ENCODE measurements around the gene TAS1R3. TPM values are rescaled to one million over a fixed set of nuclear protein-coding genes. Genes with fewer than 3 reads are reported as not detected.

Gene TAS1R3
- total RNA-seq, 1 experiment from 2014 or later = 0.07 TPM

GRCh38 chr1:1294250-1294890 is 36.7 kb upstream of the TAS1R3 start:
- CTCF ChIA-PET = no interaction called here

GRCh38 chr1:1295154-1295923 is 35.7 kb upstream of the TAS1R3 start:
- ChIA-PET RAD21 (ENCODE audit: low non-redundant PET in 1 of 2, low total read pairs in 2 of 2, uncharacterized antibody in 2 of 2, unreplicated experiment in 2 of 2) (no interaction called here), POLR2A (interaction anchor here (0.6 kb wide), 1 partner anchor 221 kb away, joined by 3 read pairs; the partner anchor contains the start of gene RNF223), CTCF (no interaction called here)
- Histone ChIP-seq H2AFZ (ENCODE audit: low read depth, low read length, poor library complexity, severe bottlenecking) (no peak overlapping the region), H3K9me2 (ENCODE audit: insufficient read depth) (no peaks in the 10 kb centered on the region), H3K4me1 (ENCODE audit: control insufficient read depth in 1 of 2, insufficient read depth in 2 of 2, low read length in 2 of 2) (peaks cover 13 to 33% of the 10 kb centered on the region in 2 experiments), H3K27ac (ENCODE audit: low read depth, low read length) (no peak overlapping the region), H4K20me1 (ENCODE audit: insufficient read depth) (no peaks in the 10 kb centered on the region), H3K27me3 (ENCODE audit: insufficient read depth, low read length) (no peaks in the 10 kb centered on the region), H3K4me2 (ENCODE audit: low read length) (no peak overlapping the region), H3K9me3 (ENCODE audit: control insufficient read depth in 1 of 2, insufficient read depth in 1 of 2, low read depth in 1 of 2, low read length in 2 of 2) (no peaks in the 10 kb centered on the region), H3K79me2 (ENCODE audit: insufficient read depth, low read length) (no peaks in the 10 kb centered on the region), H3K4me3 (replicated peaks in 1 of 2; ENCODE audit: low read depth in 1 of 2, low read length in 2 of 2) (no peak overlapping the region), H3K9ac (ENCODE audit: low read length) (no peak overlapping the region), H3K36me3 (ENCODE audit: control insufficient read depth in 1 of 2, insufficient read depth in 2 of 2, low read length in 2 of 2) (no peaks in the 10 kb centered on the region)
- intact Hi-C loops (cut with micrococcal nuclease) = no loop called here
- no peak for DNase-seq (ENCODE audit: low read depth, low spot score)
- BruUV-seq (replicated peaks) = no TSS peak
- ATAC-seq = no peak
- TF ChIP-seq SRF (IDR thresholded peaks at IDR 0.05; ENCODE audit: low read depth) (no peak), RAD21 (IDR thresholded peaks at IDR 0.05; ENCODE audit: low read depth) (no peak), TCF7L2 (IDR thresholded peaks at IDR 0.05; ENCODE audit: borderline replicate concordance, extremely low read depth, insufficient read depth, insufficient read length) (no peak), EZH2 (IDR thresholded peaks at IDR 0.05) (no peak), ZNF274 (IDR thresholded peaks at IDR 0.05; ENCODE audit: low read depth, low read length) (no peak), REST (IDR thresholded peaks at IDR 0.05; ENCODE audit: low read depth) (no peak)

More at GRCh38 chr1:1294250-1294890, 36.7 kb upstream of the TAS1R3 start:
- ATAC-seq (no peak), DNase-seq (ENCODE audit: low read depth, low spot score) (no peak)
- Histone ChIP-seq H3K4me2 (ENCODE audit: low read length) (no peak overlapping the region; the same call in 1 of the 2 replicates), H3K9me2 (ENCODE audit: insufficient read depth) (no peaks in the 10 kb centered on the region), H3K36me3 (ENCODE audit: control insufficient read depth in 1 of 2, insufficient read depth in 2 of 2, low read length in 2 of 2) (no peaks in the 10 kb centered on the region), H3K4me3 (replicated peaks in 1 of 2; ENCODE audit: low read depth in 1 of 2, low read length in 2 of 2) (no peak overlapping the region), H3K27ac (ENCODE audit: low read depth, low read length) (peak overlapping the region; percentile 38; the same call in 1 of the 2 replicates), H4K20me1 (ENCODE audit: insufficient read depth) (no peaks in the 10 kb centered on the region), H3K9me3 (ENCODE audit: control insufficient read depth in 1 of 2, insufficient read depth in 1 of 2, low read depth in 1 of 2, low read length in 2 of 2) (no peaks in the 10 kb centered on the region), H2AFZ (ENCODE audit: low read depth, low read length, poor library complexity, severe bottlenecking) (no peak overlapping the region), H3K9ac (ENCODE audit: low read length) (no peak overlapping the region), H3K27me3 (ENCODE audit: insufficient read depth, low read length) (no peaks in the 10 kb centered on the region), H3K79me2 (ENCODE audit: insufficient read depth, low read length) (no peaks in the 10 kb centered on the region), H3K4me1 (ENCODE audit: control insufficient read depth in 1 of 2, insufficient read depth in 2 of 2, low read length in 2 of 2) (peaks cover 14 to 34% of the 10 kb centered on the region in 2 experiments)
- no TSS peak for BruUV-seq (replicated peaks)
- no peak for TF ChIP-seq EZH2phosphoT487 (IDR thresholded peaks at IDR 0.05; ENCODE audit: borderline replicate concordance)
- no peak for TF ChIP-seq SRF (IDR thresholded peaks at IDR 0.05; ENCODE audit: low read depth)
- no peak for TF ChIP-seq POLR2AphosphoS5 (IDR thresholded peaks at IDR 0.05; ENCODE audit: low read depth, low read length)
- no peak for TF ChIP-seq SIN3A (IDR thresholded peaks at IDR 0.05; ENCODE audit: low read depth)
- no peak for TF ChIP-seq EZH2 (IDR thresholded peaks at IDR 0.05)
- no peak for TF ChIP-seq FOSL1 (IDR thresholded peaks at IDR 0.05; ENCODE audit: low read depth)
- TF ChIP-seq ZNF274 (IDR thresholded peaks at IDR 0.05; ENCODE audit: low read depth, low read length) = no peak
- ChIA-PET POLR2A (interaction anchor here (0.6 kb wide), 1 partner anchor 220 kb away, joined by 3 read pairs; the partner anchor contains the start of gene RNF223), RAD21 (ENCODE audit: low non-redundant PET in 1 of 2, low total read pairs in 2 of 2, uncharacterized antibody in 2 of 2, unreplicated experiment in 2 of 2) (no interaction called here)
- intact Hi-C loops (cut with micrococcal nuclease) = no loop called here

All from HCT116 (cell line).